B cell (primary cell): Measurements from ENCODE around the gene MTCL1.

Experiments
- CTCF ChIP-seq: fragments of 200-600 bp; IDR thresholded peaks from one replicate; pipeline ENCODE4 v1.8.0; 2022; ENCODE audit warnings: antibody characterized with exemption, mild to moderate bottlenecking
- EZH2 ChIP-seq: IDR thresholded peaks from 2 replicates; pipeline ENCODE4 v1.6.1; 2012; ENCODE audit warnings: borderline replicate concordance, low read depth, mild to moderate bottlenecking, moderate library complexity, low read length; ENCODE audit not compliant: insufficient read depth, poor library complexity, severe bottlenecking

- TF ChIP-seq CTCF (no peak), EZH2 (no peak)
These were observed 119.9 kb downstream of the MTCL1 start for GRCh38 chr18:8825273-8825672.
